HEK293 (cell line): ENCODE results near the gene RNF115.

Experiments used
- CTCF ChIA-PET: fragments of 350-600 bp; formaldehyde crosslinking; extraction: SDS; loops from one replicate; lab custom pipeline; 2021; ENCODE audit warnings: antibody characterized with exemption; lab: Yijun Ruan, JAX
- POLR2A ChIA-PET: fragments of 300-600 bp; formaldehyde crosslinking; extraction: SDS; loops from one replicate; lab custom pipeline; 2020; ENCODE audit warnings: antibody characterized with exemption, inconsistent platforms; lab: Yijun Ruan, JAX
- H3K27ac ChIP-seq: fragments of 200-500 bp; sonication (Bioruptor generic); 2 replicates; pipeline ENCODE4 v1.5.1; 2014; ENCODE audit warnings: low read depth, low read length, control low read depth, inconsistent platforms; ENCODE audit errors: extremely low read depth
- H3K36me3 ChIP-seq, 2 experiments: fragments of 200-500 bp in 1 of 2; sonication (Bioruptor generic) in 1 of 2; 1 replicate in 1 of 2; 2 replicates in 1 of 2; pipeline ENCODE4 v1.5.1; 2014 to 2017; ENCODE audit warnings: inconsistent platforms in 2 of 2, low read length in 2 of 2; ENCODE audit not compliant: control insufficient read depth in 2 of 2, insufficient read depth in 1 of 2
- H3K4me1 ChIP-seq: fragments of 200-500 bp; sonication (Bioruptor generic); 2 replicates; pipeline ENCODE4 v1.5.1; 2014; ENCODE audit warnings: mild to moderate bottlenecking, low read length, inconsistent platforms; ENCODE audit not compliant: control insufficient read depth, insufficient read depth
- H3K4me3 ChIP-seq: 2 replicates; pipeline ENCODE4 v1.5.1; 2011; ENCODE audit warnings: low read depth, mild to moderate bottlenecking, control low read depth, low read length, moderate library complexity
- H3K9me3 ChIP-seq: fragments of 200-500 bp; sonication (Bioruptor generic); 2 replicates; pipeline ENCODE4 v1.5.1; 2014; ENCODE audit warnings: low read depth, low read length, inconsistent platforms; ENCODE audit not compliant: control insufficient read depth, insufficient read depth
- GLIS2 ChIP-seq: fragments of 450-650 bp; formaldehyde crosslinking; IDR thresholded peaks from 2 replicates; pipeline ENCODE4 v1.5.1; 2016; ENCODE audit warnings: missing biosample characterization, missing genetic modification characterization
- HOXA7 ChIP-seq: sonication (generic); formaldehyde crosslinking; IDR thresholded peaks from 2 replicates; pipeline ENCODE4 v1.8.1; 2022; ENCODE audit warnings: missing genetic modification reagents, borderline replicate concordance
- MYNN ChIP-seq: fragments of 450-650 bp; formaldehyde crosslinking; IDR thresholded peaks from 2 replicates; pipeline ENCODE4 v1.5.1; 2016; ENCODE audit warnings: missing biosample characterization, missing genetic modification characterization, borderline replicate concordance
- OVOL3 ChIP-seq: fragments of 450-650 bp; formaldehyde crosslinking; IDR thresholded peaks from 2 replicates; pipeline ENCODE4 v1.5.1; 2016; ENCODE audit warnings: missing biosample characterization, missing genetic modification characterization
- PRDM1 ChIP-seq: fragments of 450-650 bp; formaldehyde crosslinking; IDR thresholded peaks from 2 replicates; pipeline ENCODE4; 2016; ENCODE audit warnings: missing biosample characterization, missing genetic modification characterization
- SCRT1 ChIP-seq: fragments of 450-650 bp; formaldehyde crosslinking; IDR thresholded peaks from 2 replicates; pipeline ENCODE4 v1.5.1; 2016; ENCODE audit warnings: missing biosample characterization, missing genetic modification characterization, borderline replicate concordance
- SP3 ChIP-seq: fragments of 450-650 bp; formaldehyde crosslinking; IDR thresholded peaks from 2 replicates; pipeline ENCODE4 v1.5.1; 2016; ENCODE audit warnings: missing biosample characterization, missing genetic modification characterization
- ZBTB48 ChIP-seq: fragments of 450-650 bp; formaldehyde crosslinking; IDR thresholded peaks from 2 replicates; pipeline ENCODE4 v1.5.1; 2016; ENCODE audit warnings: missing biosample characterization, missing genetic modification characterization
- ZEB2 ChIP-seq: fragments of 450-650 bp; formaldehyde crosslinking; IDR thresholded peaks from 2 replicates; pipeline ENCODE4 v1.5.1; 2016; ENCODE audit warnings: missing biosample characterization, missing genetic modification characterization
- ZNF121 ChIP-seq: fragments of 450-650 bp; formaldehyde crosslinking; IDR thresholded peaks from 2 replicates; pipeline ENCODE4 v1.5.1; 2016; ENCODE audit warnings: missing biosample characterization, missing genetic modification characterization
- ZNF16 ChIP-seq: fragments of 450-650 bp; formaldehyde crosslinking; IDR thresholded peaks from 2 replicates; pipeline ENCODE4 v1.5.1; 2016; ENCODE audit warnings: low read depth, missing biosample characterization, missing genetic modification characterization
- ZNF302 ChIP-seq: fragments of 450-650 bp; formaldehyde crosslinking; IDR thresholded peaks from 2 replicates; pipeline ENCODE4 v1.5.1; 2016; ENCODE audit warnings: missing biosample characterization, missing genetic modification characterization, low read depth
- ZNF560 ChIP-seq: fragments of 450-650 bp; formaldehyde crosslinking; IDR thresholded peaks from 2 replicates; pipeline ENCODE4 v1.5.1; 2017; ENCODE audit warnings: missing biosample characterization, missing genetic modification characterization, borderline replicate concordance
- ZNF660 ChIP-seq: fragments of 450-650 bp; IDR thresholded peaks from 2 replicates; pipeline ENCODE4 v1.5.1; 2018; ENCODE audit warnings: missing biosample characterization, mild to moderate bottlenecking, missing genetic modification characterization
- ZNF768 ChIP-seq: fragments of 450-650 bp; formaldehyde crosslinking; IDR thresholded peaks from 2 replicates; pipeline ENCODE4 v1.5.1; 2018; ENCODE audit warnings: missing biosample characterization, mild to moderate bottlenecking, missing genetic modification characterization
- TF ChIP-seq, protein P1 (sequence below): fragments of 450-650 bp; formaldehyde crosslinking; IDR thresholded peaks from 2 replicates; pipeline ENCODE4 v1.5.1; 2016; ENCODE audit warnings: missing biosample characterization, missing genetic modification characterization
- TF ChIP-seq, protein P2 (sequence below): fragments of 450-650 bp; formaldehyde crosslinking; IDR thresholded peaks from 2 replicates; pipeline ENCODE4 v1.5.1; 2016; ENCODE audit warnings: missing biosample characterization, missing genetic modification characterization
- TF ChIP-seq, protein P3 (sequence below): sonication (generic); formaldehyde crosslinking; IDR thresholded peaks from 2 replicates; pipeline ENCODE4 v1.8.1; 2022; ENCODE audit warnings: mild to moderate bottlenecking, moderate library complexity, missing genetic modification reagents
- TF ChIP-seq, protein P4 (sequence below): fragments of 450-650 bp; formaldehyde crosslinking; IDR thresholded peaks from 2 replicates; pipeline ENCODE4 v1.5.1; 2017; ENCODE audit warnings: missing biosample characterization, missing genetic modification characterization
- TF ChIP-seq, protein P5 (sequence below): fragments of 450-650 bp; formaldehyde crosslinking; IDR thresholded peaks from 2 replicates; pipeline ENCODE4 v1.5.1; 2016; ENCODE audit warnings: missing biosample characterization, missing genetic modification characterization

The RNF115 gene

DNA sequence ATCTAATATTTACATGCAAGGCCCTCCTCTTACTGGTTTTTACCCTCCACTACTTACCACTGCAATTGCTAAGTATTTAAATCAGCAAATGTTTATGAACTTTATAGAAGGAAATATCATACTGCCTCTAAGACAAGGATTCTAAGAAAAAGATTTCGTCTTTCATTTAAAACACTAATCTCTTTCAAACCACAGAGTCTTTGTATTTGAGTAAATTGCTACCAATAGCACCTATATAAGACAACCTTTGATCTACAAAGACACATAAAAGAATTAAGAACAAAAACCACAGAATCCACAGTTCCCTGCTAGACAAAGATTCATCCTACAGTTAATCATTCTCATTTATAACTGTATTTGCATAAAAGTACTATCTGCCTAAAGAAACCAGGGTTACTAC, 37.6 kb downstream of the RNF115 start:
- H3K27ac ChIP-seq, result no peak overlapping the region
- POLR2A ChIA-PET, result no interaction called here

DNA sequence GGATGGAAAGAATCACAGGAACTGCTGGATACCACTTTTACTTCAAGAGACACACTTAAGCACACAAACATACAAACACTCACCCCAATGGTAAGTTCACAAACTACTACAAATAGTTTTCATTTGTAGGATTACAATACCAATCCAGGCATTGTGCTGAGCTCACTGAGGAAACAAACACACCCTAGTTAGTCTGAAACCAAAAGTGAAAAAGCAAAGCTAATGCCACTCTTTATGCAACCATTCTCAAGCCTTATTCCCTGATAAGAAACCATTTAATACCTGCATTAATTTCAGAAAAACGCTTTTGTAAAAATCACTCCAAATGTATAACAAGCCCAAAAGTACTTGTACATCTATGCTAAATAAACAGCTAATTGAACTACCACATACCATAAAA, 38.3 kb downstream of the RNF115 start:
- ChIA-PET CTCF (no interaction called here), POLR2A (no interaction called here)

More for the DNA sequence above, 37.6 kb downstream of the RNF115 start:
- Histone ChIP-seq H3K4me3 (no peak overlapping the region), H3K36me3 (peaks cover 0 to 3% of the 10 kb centered on the region in 2 experiments; a peak in 1 of 3 replicates), H3K4me1 (0 out of 2 replicates have a peak, but pooled peaks cover 5% of the 10 kb centered on the region), H3K9me3 (no peaks in the 10 kb centered on the region)
- CTCF ChIA-PET, result no interaction called here
- TF ChIP-seq SP3, result no peak
- no peak for TF ChIP-seq ZNF560
- no peak for TF ChIP-seq GLIS2 (tag by site-specific recombination)
- TF ChIP-seq ZBTB48, result no peak
- TF ChIP-seq, protein P1, sequence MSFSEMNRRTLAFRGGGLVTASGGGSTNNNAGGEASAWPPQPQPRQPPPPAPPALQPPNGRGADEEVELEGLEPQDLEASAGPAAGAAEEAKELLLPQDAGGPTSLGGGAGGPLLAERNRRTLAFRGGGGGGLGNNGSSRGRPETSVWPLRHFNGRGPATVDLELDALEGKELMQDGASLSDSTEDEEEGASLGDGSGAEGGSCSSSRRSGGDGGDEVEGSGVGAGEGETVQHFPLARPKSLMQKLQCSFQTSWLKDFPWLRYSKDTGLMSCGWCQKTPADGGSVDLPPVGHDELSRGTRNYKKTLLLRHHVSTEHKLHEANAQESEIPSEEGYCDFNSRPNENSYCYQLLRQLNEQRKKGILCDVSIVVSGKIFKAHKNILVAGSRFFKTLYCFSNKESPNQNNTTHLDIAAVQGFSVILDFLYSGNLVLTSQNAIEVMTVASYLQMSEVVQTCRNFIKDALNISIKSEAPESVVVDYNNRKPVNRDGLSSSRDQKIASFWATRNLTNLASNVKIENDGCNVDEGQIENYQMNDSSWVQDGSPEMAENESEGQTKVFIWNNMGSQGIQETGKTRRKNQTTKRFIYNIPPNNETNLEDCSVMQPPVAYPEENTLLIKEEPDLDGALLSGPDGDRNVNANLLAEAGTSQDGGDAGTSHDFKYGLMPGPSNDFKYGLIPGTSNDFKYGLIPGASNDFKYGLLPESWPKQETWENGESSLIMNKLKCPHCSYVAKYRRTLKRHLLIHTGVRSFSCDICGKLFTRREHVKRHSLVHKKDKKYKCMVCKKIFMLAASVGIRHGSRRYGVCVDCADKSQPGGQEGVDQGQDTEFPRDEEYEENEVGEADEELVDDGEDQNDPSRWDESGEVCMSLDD (tag by site-specific recombination), result no peak
- TF ChIP-seq, protein P2, sequence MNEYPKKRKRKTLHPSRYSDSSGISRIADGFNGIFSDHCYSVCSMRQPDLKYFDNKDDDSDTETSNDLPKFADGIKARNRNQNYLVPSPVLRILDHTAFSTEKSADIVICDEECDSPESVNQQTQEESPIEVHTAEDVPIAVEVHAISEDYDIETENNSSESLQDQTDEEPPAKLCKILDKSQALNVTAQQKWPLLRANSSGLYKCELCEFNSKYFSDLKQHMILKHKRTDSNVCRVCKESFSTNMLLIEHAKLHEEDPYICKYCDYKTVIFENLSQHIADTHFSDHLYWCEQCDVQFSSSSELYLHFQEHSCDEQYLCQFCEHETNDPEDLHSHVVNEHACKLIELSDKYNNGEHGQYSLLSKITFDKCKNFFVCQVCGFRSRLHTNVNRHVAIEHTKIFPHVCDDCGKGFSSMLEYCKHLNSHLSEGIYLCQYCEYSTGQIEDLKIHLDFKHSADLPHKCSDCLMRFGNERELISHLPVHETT (tag by site-specific recombination), result no peak
- no peak for TF ChIP-seq ZNF768

DNA sequence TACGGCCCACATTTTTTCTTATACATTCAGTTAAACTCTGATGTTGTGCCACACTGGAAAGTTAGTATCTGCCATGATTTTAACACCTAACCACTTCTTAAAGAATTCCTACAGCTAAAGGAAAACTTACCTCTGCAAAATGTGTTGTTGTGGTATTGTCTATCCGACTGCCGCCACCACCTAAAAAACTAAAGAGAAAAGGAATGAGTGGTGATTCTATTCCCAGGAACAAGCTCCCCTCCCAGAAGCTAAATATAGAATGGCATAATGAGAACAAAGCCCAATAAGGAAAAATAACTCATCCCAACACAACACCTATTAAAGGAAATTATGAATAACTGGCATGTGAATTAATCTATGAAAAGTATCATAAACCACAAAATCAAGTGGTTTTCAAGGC, 39.5 kb downstream of the RNF115 start:
- ChIA-PET CTCF (interaction anchor here (0.6 kb wide), 1 partner anchor 9 kb away, joined by 3 read pairs; no protein-coding TSS in a partner anchor), POLR2A (no interaction called here)
- Histone ChIP-seq H3K4me3 (no peak overlapping the region), H3K9me3 (no peaks in the 10 kb centered on the region), H3K4me1 (0 out of 2 replicates have a peak, but pooled peaks cover 5% of the 10 kb centered on the region), H3K27ac (no peak overlapping the region), H3K36me3 (peaks cover 0 to 3% of the 10 kb centered on the region in 2 experiments; a peak in 1 of 3 replicates)
- TF ChIP-seq ZNF660 (tag by site-specific recombination) (no peak), SCRT1 (tag by site-specific recombination) (no peak), ZNF16 (tag by site-specific recombination) (no peak), ZNF121 (tag by site-specific recombination) (no peak), HOXA7 (CRISPR knock-in tag) (no peak), OVOL3 (tag by site-specific recombination) (no peak), ZEB2 (tag by site-specific recombination) (no peak), MYNN (tag by site-specific recombination) (no peak), ZNF302 (tag by site-specific recombination) (no peak)
- TF ChIP-seq, protein P3, sequence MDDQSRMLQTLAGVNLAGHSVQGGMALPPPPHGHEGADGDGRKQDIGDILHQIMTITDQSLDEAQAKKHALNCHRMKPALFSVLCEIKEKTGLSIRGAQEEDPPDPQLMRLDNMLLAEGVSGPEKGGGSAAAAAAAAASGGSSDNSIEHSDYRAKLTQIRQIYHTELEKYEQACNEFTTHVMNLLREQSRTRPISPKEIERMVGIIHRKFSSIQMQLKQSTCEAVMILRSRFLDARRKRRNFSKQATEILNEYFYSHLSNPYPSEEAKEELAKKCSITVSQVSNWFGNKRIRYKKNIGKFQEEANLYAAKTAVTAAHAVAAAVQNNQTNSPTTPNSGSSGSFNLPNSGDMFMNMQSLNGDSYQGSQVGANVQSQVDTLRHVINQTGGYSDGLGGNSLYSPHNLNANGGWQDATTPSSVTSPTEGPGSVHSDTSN (CRISPR knock-in tag), result no peak

More for the DNA sequence above, 38.3 kb downstream of the RNF115 start:
- H3K27ac ChIP-seq, result no peak overlapping the region
- TF ChIP-seq, protein P4, sequence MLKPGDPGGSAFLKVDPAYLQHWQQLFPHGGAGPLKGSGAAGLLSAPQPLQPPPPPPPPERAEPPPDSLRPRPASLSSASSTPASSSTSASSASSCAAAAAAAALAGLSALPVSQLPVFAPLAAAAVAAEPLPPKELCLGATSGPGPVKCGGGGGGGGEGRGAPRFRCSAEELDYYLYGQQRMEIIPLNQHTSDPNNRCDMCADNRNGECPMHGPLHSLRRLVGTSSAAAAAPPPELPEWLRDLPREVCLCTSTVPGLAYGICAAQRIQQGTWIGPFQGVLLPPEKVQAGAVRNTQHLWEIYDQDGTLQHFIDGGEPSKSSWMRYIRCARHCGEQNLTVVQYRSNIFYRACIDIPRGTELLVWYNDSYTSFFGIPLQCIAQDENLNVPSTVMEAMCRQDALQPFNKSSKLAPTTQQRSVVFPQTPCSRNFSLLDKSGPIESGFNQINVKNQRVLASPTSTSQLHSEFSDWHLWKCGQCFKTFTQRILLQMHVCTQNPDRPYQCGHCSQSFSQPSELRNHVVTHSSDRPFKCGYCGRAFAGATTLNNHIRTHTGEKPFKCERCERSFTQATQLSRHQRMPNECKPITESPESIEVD (tag by site-specific recombination), result peak; percentile 67
- peak; percentile 52; the same call in 1 of the 2 replicates for TF ChIP-seq PRDM1 (tag by site-specific recombination)
- TF ChIP-seq, protein P5, sequence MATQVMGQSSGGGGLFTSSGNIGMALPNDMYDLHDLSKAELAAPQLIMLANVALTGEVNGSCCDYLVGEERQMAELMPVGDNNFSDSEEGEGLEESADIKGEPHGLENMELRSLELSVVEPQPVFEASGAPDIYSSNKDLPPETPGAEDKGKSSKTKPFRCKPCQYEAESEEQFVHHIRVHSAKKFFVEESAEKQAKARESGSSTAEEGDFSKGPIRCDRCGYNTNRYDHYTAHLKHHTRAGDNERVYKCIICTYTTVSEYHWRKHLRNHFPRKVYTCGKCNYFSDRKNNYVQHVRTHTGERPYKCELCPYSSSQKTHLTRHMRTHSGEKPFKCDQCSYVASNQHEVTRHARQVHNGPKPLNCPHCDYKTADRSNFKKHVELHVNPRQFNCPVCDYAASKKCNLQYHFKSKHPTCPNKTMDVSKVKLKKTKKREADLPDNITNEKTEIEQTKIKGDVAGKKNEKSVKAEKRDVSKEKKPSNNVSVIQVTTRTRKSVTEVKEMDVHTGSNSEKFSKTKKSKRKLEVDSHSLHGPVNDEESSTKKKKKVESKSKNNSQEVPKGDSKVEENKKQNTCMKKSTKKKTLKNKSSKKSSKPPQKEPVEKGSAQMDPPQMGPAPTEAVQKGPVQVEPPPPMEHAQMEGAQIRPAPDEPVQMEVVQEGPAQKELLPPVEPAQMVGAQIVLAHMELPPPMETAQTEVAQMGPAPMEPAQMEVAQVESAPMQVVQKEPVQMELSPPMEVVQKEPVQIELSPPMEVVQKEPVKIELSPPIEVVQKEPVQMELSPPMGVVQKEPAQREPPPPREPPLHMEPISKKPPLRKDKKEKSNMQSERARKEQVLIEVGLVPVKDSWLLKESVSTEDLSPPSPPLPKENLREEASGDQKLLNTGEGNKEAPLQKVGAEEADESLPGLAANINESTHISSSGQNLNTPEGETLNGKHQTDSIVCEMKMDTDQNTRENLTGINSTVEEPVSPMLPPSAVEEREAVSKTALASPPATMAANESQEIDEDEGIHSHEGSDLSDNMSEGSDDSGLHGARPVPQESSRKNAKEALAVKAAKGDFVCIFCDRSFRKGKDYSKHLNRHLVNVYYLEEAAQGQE (tag by site-specific recombination), result no peak
- H3K4me1 ChIP-seq, result 0 out of 2 replicates have a peak, but pooled peaks cover 5% of the 10 kb centered on the region
- H3K36me3 ChIP-seq, result peaks cover 0 to 3% of the 10 kb centered on the region in 2 experiments; a peak in 1 of 3 replicates
- no peak overlapping the region for H3K4me3 ChIP-seq
- no peaks in the 10 kb centered on the region for H3K9me3 ChIP-seq
